CD4-positive, alpha-beta memory T cell (primary cell): ENCODE measurements around the gene RAB11FIP3. TPM values are rescaled to one million over a fixed set of nuclear protein-coding genes. Genes with fewer than 3 reads are reported as not detected.
"Not testable (repeated sequence)": the region's sequence is repeated elsewhere in the genome, so short reads cannot be mapped to it uniquely, and the experiment has no call there.

Source experiments
- CTCF ChIA-PET: fragments of 350-600 bp; sonication (Branson Sonifier 250); formaldehyde crosslinking; loops from one replicate; lab custom pipeline; 2021; ENCODE audit warnings: inconsistent platforms; ENCODE audit not compliant: partially characterized antibody; lab: Charles Lee
- POLR2A ChIA-PET: fragments of 350-600 bp; sonication (Branson Sonifier 250); formaldehyde crosslinking; loops from one replicate; lab custom pipeline; 2021; ENCODE audit not compliant: partially characterized antibody; lab: Charles Lee
- DNase-seq, 5 donors: peaks; one replicate each; pipeline versions ENCODE4 v3.0.0 to v3.0.0-alpha.2; 2020 to 2022; ENCODE audit warnings: mixed read lengths in 1 of 5
- H3K27ac ChIP-seq: one replicate; pipeline ENCODE4 v1.7.0; 2013; ENCODE audit warnings: low read depth, low read length
- H3K27me3 ChIP-seq: 2 replicates; pipeline ENCODE4 v1.7.0; 2013; ENCODE audit warnings: mild to moderate bottlenecking, low read length, moderate library complexity; ENCODE audit not compliant: insufficient read depth
- H3K36me3 ChIP-seq: 2 replicates; pipeline ENCODE4 v1.7.0; 2013; ENCODE audit warnings: mild to moderate bottlenecking, low read length, moderate library complexity; ENCODE audit not compliant: insufficient read depth
- H3K4me1 ChIP-seq: 2 replicates; pipeline ENCODE4 v1.7.0; 2013; ENCODE audit warnings: mild to moderate bottlenecking, low read length, moderate library complexity; ENCODE audit not compliant: insufficient read depth
- H3K4me3 ChIP-seq, 2 donors: one replicate each; pipeline ENCODE4 v1.7.0; 2013; ENCODE audit warnings: low read length in 2 of 2, mild to moderate bottlenecking in 1 of 2
- H3K9me3 ChIP-seq, 2 donors: one replicate each; pipeline ENCODE4 v1.7.0; 2013; ENCODE audit warnings: low read length in 2 of 2, control low read depth in 1 of 2; ENCODE audit not compliant: control insufficient read depth in 1 of 2
- H3K27ac Mint-ChIP-seq, 7 donors: one replicate each; pipeline ENCODE4 v1.8.0; 2020 to 2021; ENCODE audit warnings: mixed read lengths in 7 of 7, mild to moderate bottlenecking in 6 of 7, inconsistent platforms in 3 of 7, moderate library complexity in 3 of 7
- H3K27me3 Mint-ChIP-seq, 2 donors: one replicate each; pipeline ENCODE4 v1.8.0; 2020 to 2021; ENCODE audit warnings: mixed read lengths in 2 of 2
- H3K36me3 Mint-ChIP-seq, 2 donors: one replicate each; pipeline ENCODE4 v1.8.0; 2020 to 2021; ENCODE audit warnings: mixed read lengths in 2 of 2, inconsistent platforms in 1 of 2, mild to moderate bottlenecking in 1 of 2
- H3K4me1 Mint-ChIP-seq, 4 donors: one replicate each; pipeline ENCODE4 v1.8.0; 2020 to 2021; ENCODE audit warnings: mixed read lengths in 4 of 4, mild to moderate bottlenecking in 1 of 4
- H3K4me3 Mint-ChIP-seq, 8 donors: one replicate each; pipeline ENCODE4 v1.8.0; 2020 to 2021; ENCODE audit warnings: mixed read lengths in 8 of 8, mild to moderate bottlenecking in 7 of 8, moderate library complexity in 6 of 8, inconsistent platforms in 3 of 8
- H3K9me3 Mint-ChIP-seq, 8 donors: one replicate each; pipeline ENCODE4 v1.8.0; 2020 to 2021; ENCODE audit warnings: mixed read lengths in 8 of 8, mild to moderate bottlenecking in 5 of 8, inconsistent platforms in 3 of 8, moderate library complexity in 1 of 8
- intact Hi-C: fragments of 100-400 bp; cut with micrococcal nuclease; formaldehyde crosslinking; loops from one replicate; pipeline ENCODE4 v1.15.1; 2023
- polyA plus RNA-seq, 2 donors: library from polyadenylated mRNA; unstranded; fragments of 300-500 nt; fragmentation: Illumina TruSeq; gene quantifications; one replicate each; pipeline ENCODE4 v1.2.3, GENCODE V29; 2021
- total RNA-seq, 2 experiments: library from RNA; stranded (reverse); gene quantifications; one replicate each; pipeline ENCODE4 v1.2.3, GENCODE V29; 2021

RAB11FIP3 gene
- total and polyA plus RNA-seq, 4 experiments from 2014 or later = 0.15 to 42.6 (median 23.2) TPM

DNA sequence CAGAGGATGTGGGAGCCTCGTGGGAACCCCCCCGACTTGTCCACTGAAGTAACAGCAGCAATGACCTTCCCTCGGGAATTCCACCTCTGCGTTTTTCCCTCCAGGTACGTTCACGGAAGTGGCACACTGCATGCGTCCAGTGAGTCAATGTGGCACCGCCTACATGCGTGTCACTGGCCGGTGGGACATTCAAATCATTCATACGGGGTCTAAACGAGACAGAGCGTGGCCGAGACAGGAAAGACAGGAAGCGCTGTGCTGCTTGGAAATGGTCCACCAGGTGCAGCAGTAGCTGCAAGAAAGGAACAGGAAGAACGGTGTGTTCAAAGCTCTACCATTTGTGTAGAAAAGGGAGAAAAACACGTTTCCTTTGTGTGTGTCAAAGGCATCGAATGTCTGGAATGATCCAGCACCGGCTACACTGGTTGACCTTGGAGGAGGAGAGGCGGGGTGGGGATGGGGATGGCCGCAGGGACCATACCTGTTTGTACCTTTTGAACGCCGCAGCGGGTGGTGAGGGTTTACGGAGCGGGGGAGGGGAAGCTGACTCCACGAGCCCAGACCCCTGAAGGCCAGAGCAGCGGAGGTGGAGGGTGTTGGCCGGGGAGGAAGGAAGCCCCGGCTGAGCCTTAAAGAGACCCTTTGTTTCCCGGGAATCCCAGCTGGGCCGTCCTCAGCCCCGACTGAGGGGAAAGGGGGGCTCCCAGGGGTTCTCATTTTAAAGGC is 42.0 kb upstream of the RAB11FIP3 start:
- peaks cover 0 to 1% (median 0%) of the 10 kb centered on the region in 8 donors for H3K9me3 Mint-ChIP-seq

GRCh38 chr16:386641-387156 is 38.8 kb upstream of the RAB11FIP3 start:
- Histone ChIP-seq H3K27me3 (no peaks in the 10 kb centered on the region), H3K36me3 (no peaks in the 10 kb centered on the region), H3K4me1 (peaks cover 13% of the 10 kb centered on the region), H3K27ac (no peak overlapping the region), H3K4me3 (no peak overlapping the region), H3K9me3 (no peaks in the 10 kb centered on the region)
- peaks cover 0 to 1% (median 0%) of the 10 kb centered on the region in 8 donors for H3K9me3 Mint-ChIP-seq
- no peak for DNase-seq
- H3K4me3 Mint-ChIP-seq = no peak overlapping the region
- ChIA-PET CTCF (no interaction called here), POLR2A (no interaction called here)
- H3K27me3 Mint-ChIP-seq = no peaks in the 10 kb centered on the region
- peaks cover 11 to 17% (median 14%) of the 10 kb centered on the region in 4 donors for H3K4me1 Mint-ChIP-seq
- H3K36me3 Mint-ChIP-seq = peaks cover 0 to 2% of the 10 kb centered on the region in 2 donors
- H3K27ac Mint-ChIP-seq = peak overlapping the region in 2 of 7 donors; percentile 21 to 57
- intact Hi-C loops = no loop called here

More for the DNA sequence above, 42.0 kb upstream of the RAB11FIP3 start:
- peaks cover 0 to 6% of the 10 kb centered on the region in 2 donors for H3K36me3 Mint-ChIP-seq
- Histone ChIP-seq H3K27ac (peak overlapping the region; percentile 8), H3K4me3 (peak overlapping the region; percentile 57 to 74), H3K36me3 (no peaks in the 10 kb centered on the region), H3K27me3 (no peaks in the 10 kb centered on the region), H3K4me1 (peaks cover 36% of the 10 kb centered on the region), H3K9me3 (no peaks in the 10 kb centered on the region)
- POLR2A ChIA-PET = interaction anchor here (1.2 to 4.1 kb wide), 11 partner anchors 8 to 253 kb away, joined by 3 to 35 read pairs (median 5); partner anchors contain the start of genes DECR2, FAM234A, METTL26 and MRPL28
- H3K4me3 Mint-ChIP-seq = peak overlapping the region; percentile 85 to 95 (median 93)
- intact Hi-C loops = loop anchor here (2.0 kb wide), 1 partner anchor 31 kb away; the partner anchor contains the start of gene AXIN1
- peak in 4 of 5 donors; percentile 36 to 84 (median 40) for DNase-seq
- peaks cover 10 to 31% (median 22%) of the 10 kb centered on the region in 4 donors for H3K4me1 Mint-ChIP-seq
- H3K27ac Mint-ChIP-seq = peak overlapping the region; percentile 62 to 92 (median 80)
- H3K27me3 Mint-ChIP-seq = no peaks in the 10 kb centered on the region
- CTCF ChIA-PET = interaction anchor here (0.7 to 1.5 kb wide), 3 partner anchors 13 to 148 kb away, joined by 3 read pairs; partner anchors contain the start of genes MRPL28 and RAB11FIP3

DNA sequence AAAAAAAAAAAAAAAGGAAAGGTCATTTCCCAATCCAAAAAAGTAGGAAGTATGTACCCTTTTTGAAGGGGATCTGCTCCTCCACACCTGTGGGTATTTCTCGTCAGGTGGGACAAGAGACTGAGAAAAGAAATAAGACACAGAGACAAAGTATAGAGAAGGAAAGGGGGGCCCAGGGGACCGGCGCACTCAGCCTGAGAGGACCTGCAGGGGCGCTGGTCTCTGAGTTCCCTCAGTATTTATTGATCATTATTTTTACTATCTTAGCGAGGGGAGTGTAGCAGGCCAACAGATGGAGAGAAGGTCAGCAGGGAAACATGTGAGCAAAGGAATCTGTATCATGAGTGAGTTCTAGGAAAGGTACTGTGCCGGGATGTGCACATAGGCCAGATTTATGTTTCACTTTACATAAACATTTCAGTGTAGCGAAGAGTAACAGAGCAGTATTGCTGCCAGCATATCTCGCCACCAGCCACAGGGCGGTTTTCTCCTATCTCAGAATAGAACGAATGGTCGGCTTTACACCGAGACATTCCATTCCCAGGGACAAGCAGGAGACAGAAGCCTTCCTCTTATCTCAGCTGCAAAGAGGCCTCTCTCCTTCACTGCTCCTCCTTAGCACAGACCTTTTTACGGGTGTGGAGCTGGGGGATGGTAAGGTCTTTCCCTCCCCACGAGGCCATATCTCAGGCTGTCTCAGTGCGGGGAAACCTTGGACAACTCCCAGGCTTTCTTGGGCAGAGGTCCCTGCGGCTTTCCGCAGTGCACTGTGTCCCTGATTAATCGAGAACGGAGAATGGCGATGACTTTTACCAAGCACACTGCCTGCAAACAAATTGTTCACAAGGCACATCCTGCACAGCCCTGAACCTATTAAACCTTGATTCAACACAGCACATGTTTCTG is 37.4 kb upstream of the RAB11FIP3 start:
- H3K4me3 Mint-ChIP-seq, DNase-seq, H3K4me1 ChIP-seq, H3K36me3 ChIP-seq, intact Hi-C loops, H3K27me3 Mint-ChIP-seq, H3K36me3 Mint-ChIP-seq, H3K27ac ChIP-seq, H3K4me3 ChIP-seq, H3K9me3 Mint-ChIP-seq, H3K27me3 ChIP-seq, CTCF ChIA-PET, H3K9me3 ChIP-seq: not testable (repeated sequence)
- H3K4me1 Mint-ChIP-seq = peaks cover 12 to 14% (median 13%) of the 10 kb centered on the region in 4 donors
- H3K27ac Mint-ChIP-seq = peak overlapping the region in 3 of 7 donors; percentile 6 to 53 (median 43)
- POLR2A ChIA-PET = interaction anchor here (1.1 kb wide), 1 partner anchor 11 kb away, joined by 3 read pairs; no protein-coding TSS in a partner anchor

DNA sequence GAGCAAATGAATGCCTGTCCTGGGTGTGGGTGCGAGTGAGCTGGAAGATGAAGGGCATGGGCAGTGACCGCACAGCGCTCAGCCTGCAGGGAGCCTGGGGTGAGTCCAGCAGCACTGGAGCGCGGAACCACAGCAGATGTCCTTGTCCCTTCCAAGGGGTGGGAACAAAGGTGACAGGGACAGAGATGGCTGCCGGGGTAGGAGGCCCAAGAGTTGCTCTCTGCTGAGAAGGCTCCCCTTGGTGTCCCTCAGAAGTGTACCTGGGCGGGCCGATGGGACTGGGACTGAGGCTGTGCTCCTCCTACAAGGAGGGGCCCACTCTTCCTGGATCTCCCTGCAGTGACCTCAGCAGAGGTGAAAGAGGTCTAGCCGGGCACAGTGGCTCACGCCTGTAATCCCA is 36.1 kb upstream of the RAB11FIP3 start:
- Mint-ChIP-seq H3K4me3 (no peak overlapping the region), H3K4me1 (peaks cover 5 to 7% (median 6%) of the 10 kb centered on the region in 4 donors), H3K27me3 (no peaks in the 10 kb centered on the region), H3K27ac (no peak overlapping the region), H3K36me3 (no peaks in the 10 kb centered on the region), H3K9me3 (peaks cover 0 to 2% (median 0%) of the 10 kb centered on the region in 8 donors)
- no peaks in the 10 kb centered on the region for H3K36me3 ChIP-seq
- POLR2A ChIA-PET = interaction anchor here (0.8 kb wide), 1 partner anchor 19 kb away, joined by 3 read pairs; the partner anchor contains the start of gene MRPL28
- no peaks in the 10 kb centered on the region for H3K9me3 ChIP-seq
- DNase-seq = no peak
- CTCF ChIA-PET = no interaction called here
- no peaks in the 10 kb centered on the region for H3K27me3 ChIP-seq
- no peak overlapping the region for H3K4me3 ChIP-seq
- no peak overlapping the region for H3K27ac ChIP-seq
- no peaks in the 10 kb centered on the region for H3K4me1 ChIP-seq
- intact Hi-C loops = no loop called here

DNA sequence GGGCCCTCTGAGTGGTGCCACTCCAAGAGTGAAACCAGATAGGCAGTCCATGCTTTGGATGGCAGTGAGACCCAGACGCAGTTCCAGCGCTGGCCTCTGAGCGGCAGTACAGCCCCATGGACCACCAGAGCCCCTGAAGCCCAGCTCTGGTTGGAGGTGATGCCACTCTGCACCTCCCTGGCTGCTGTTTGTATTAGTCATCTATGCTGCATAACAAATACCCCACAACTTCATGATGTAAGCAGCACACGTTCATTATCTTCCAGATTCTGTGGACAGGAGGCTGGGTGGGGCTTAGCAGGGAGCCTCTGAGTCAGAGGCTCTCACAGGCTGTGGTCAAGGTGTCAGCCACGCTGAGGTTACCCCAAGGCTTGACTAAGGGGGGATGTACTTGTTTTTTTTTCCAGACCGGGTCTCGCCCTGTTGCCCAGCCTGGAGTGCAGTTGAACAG is 33.5 kb upstream of the RAB11FIP3 start:
- Histone ChIP-seq H3K4me1 (peaks cover 8% of the 10 kb centered on the region), H3K4me3 (no peak overlapping the region), H3K9me3 (no peaks in the 10 kb centered on the region), H3K36me3 (no peaks in the 10 kb centered on the region), H3K27ac (no peak overlapping the region), H3K27me3 (no peaks in the 10 kb centered on the region)
- peak; percentile 61 to 80 (median 64) for DNase-seq
- H3K27ac Mint-ChIP-seq = peak overlapping the region in 4 of 7 donors; percentile 6 to 86 (median 52)
- peak overlapping the region in 1 of 8 donors; percentile 18 for H3K4me3 Mint-ChIP-seq
- peaks cover 0 to 2% of the 10 kb centered on the region in 2 donors for H3K36me3 Mint-ChIP-seq
- ChIA-PET POLR2A (interaction anchor here (0.5 to 2.8 kb wide), 3 partner anchors 9 to 40 kb away, joined by 3 to 15 read pairs (median 11); partner anchors contain the start of gene DECR2), CTCF (interaction anchor here (1.4 to 2.0 kb wide), 2 partner anchors 9 to 95 kb away, joined by 3 to 7 read pairs; partner anchors contain the start of gene DECR2)
- H3K9me3 Mint-ChIP-seq = peaks cover 0 to 2% (median 0%) of the 10 kb centered on the region in 8 donors
- H3K27me3 Mint-ChIP-seq = no peaks in the 10 kb centered on the region
- intact Hi-C loops = loop anchor here (1.0 kb wide), 1 partner anchor 276 kb away; the partner anchor contains the start of gene RHOT2
- H3K4me1 Mint-ChIP-seq = peaks cover 12 to 16% (median 14%) of the 10 kb centered on the region in 4 donors

DNA sequence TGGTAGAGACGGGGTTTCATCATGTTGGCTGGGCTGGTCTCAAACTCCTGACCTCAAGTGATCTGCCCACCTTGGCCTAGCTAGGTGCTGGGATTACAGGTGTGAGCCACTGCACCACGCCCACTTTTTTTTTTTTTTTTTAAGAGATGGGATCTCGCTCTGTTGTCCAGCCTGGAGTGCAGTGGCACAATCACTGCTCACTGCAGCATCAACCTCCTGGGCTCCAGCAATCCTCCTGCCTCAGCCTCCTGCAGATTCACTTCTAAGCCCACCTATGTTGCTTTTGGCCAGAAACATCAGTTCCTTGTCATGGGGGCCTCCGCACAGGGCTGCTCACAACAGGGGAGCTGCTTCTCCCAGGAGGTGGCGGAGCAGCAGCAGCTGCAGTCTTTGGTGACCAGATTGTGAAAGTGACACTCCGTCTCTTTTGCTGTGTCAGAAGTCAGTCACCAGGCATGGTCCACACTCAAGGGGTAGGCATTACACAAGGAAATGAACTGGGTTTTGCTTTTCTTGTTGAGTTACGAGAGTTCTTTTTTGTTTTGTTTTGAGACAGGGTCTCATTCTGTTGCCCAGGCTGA is 32.9 kb upstream of the RAB11FIP3 start:
- no peak for DNase-seq
- Mint-ChIP-seq H3K36me3 (peaks cover 0 to 2% of the 10 kb centered on the region in 2 donors), H3K9me3 (peaks cover 0 to 2% (median 0%) of the 10 kb centered on the region in 8 donors), H3K4me1 (peaks cover 12 to 16% (median 14%) of the 10 kb centered on the region in 4 donors), H3K27me3 (no peaks in the 10 kb centered on the region), H3K4me3 (peak overlapping the region in 1 of 8 donors; percentile 18), H3K27ac (peak overlapping the region in 3 of 7 donors; percentile 36 to 86 (median 61))
- CTCF ChIA-PET = interaction anchor here (1.4 to 2.0 kb wide), 2 partner anchors 8 to 95 kb away, joined by 3 to 7 read pairs; partner anchors contain the start of gene DECR2
- Histone ChIP-seq H3K9me3 (no peaks in the 10 kb centered on the region), H3K27me3 (no peaks in the 10 kb centered on the region), H3K36me3 (no peaks in the 10 kb centered on the region), H3K4me3 (no peak overlapping the region), H3K27ac (no peak overlapping the region), H3K4me1 (peaks cover 8% of the 10 kb centered on the region)
- POLR2A ChIA-PET = interaction anchor here (0.5 to 2.8 kb wide), 3 partner anchors 9 to 41 kb away, joined by 3 to 15 read pairs (median 11); partner anchors contain the start of gene DECR2
- intact Hi-C loops = loop anchor here (1.0 kb wide), 1 partner anchor 276 kb away; the partner anchor contains the start of gene RHOT2
